Colonic mucosa (tissue), 4 donors: Measurements from ENCODE around the gene ARHGAP26. TPM values are rescaled to one million over a fixed set of nuclear protein-coding genes. Genes with fewer than 3 reads are reported as not detected.

Source experiments
- DNase-seq: peaks from one replicate; pipeline ENCODE4 v3.0.0-alpha.2; 2020
- H3K27ac ChIP-seq: fragments of 200-600 bp; one replicate; pipeline ENCODE4 v1.8.0; 2021
- H3K27me3 ChIP-seq: fragments of 200-600 bp; one replicate; pipeline ENCODE4 v1.8.0; 2021
- H3K36me3 ChIP-seq: fragments of 200-600 bp; one replicate; pipeline ENCODE4 v1.8.0; 2021
- H3K4me1 ChIP-seq: fragments of 200-600 bp; one replicate; pipeline ENCODE4 v1.8.0; 2021; ENCODE audit warnings: mild to moderate bottlenecking
- H3K4me3 ChIP-seq: fragments of 200-600 bp; one replicate; pipeline ENCODE4 v1.8.0; 2021
- H3K9ac ChIP-seq, 2 donors: one replicate each; pipeline ENCODE4 v1.7.0; 2013; ENCODE audit warnings: control low read depth in 2 of 2, low read depth in 2 of 2, low read length in 2 of 2
- H3K9me3 ChIP-seq: fragments of 200-600 bp; one replicate; pipeline ENCODE4 v1.8.0; 2021
- CTCF ChIP-seq: fragments of 200-600 bp; IDR thresholded peaks from one replicate; pipeline ENCODE4 v1.8.0; 2022; ENCODE audit warnings: antibody characterized with exemption, mild to moderate bottlenecking
- intact Hi-C: fragments of 100-400 bp; cut with DNase I; formaldehyde crosslinking; loops from one replicate; pipeline ENCODE4 v1.14.1; 2022
- total RNA-seq, 2 donors: library from RNA; stranded (reverse); fragmentation: NEBNext Ultra II Directional in 1 of 2; extraction: Animal tissue kit (Norgen Biotek cat#: 25700) in 1 of 2; gene quantifications; one replicate each; pipeline ENCODE4 v1.2.1, GENCODE V29; 2021
- donor health status: healthy.
- donor health status: DM: no; HTN: no; CAD: no.
- donor health status: DM: no; HTN: no; CAD: no.

The ARHGAP26 gene
- total RNA-seq, 2 donors from 2014 or later: 59.1 to 74.0 TPM

GRCh38 chr5:143059355-143059754 lies 289.2 kb downstream of the ARHGAP26 start:
- TF ChIP-seq CTCF: no peak
- intact Hi-C loops: no loop called here
- Histone ChIP-seq H3K36me3 (no peaks in the 10 kb centered on the region), H3K27me3 (no peaks in the 10 kb centered on the region), H3K27ac (no peak overlapping the region), H3K9ac (no peak overlapping the region), H3K4me1 (no peaks in the 10 kb centered on the region), H3K4me3 (no peak overlapping the region), H3K9me3 (no peaks in the 10 kb centered on the region)
- no peak for DNase-seq

DNA sequence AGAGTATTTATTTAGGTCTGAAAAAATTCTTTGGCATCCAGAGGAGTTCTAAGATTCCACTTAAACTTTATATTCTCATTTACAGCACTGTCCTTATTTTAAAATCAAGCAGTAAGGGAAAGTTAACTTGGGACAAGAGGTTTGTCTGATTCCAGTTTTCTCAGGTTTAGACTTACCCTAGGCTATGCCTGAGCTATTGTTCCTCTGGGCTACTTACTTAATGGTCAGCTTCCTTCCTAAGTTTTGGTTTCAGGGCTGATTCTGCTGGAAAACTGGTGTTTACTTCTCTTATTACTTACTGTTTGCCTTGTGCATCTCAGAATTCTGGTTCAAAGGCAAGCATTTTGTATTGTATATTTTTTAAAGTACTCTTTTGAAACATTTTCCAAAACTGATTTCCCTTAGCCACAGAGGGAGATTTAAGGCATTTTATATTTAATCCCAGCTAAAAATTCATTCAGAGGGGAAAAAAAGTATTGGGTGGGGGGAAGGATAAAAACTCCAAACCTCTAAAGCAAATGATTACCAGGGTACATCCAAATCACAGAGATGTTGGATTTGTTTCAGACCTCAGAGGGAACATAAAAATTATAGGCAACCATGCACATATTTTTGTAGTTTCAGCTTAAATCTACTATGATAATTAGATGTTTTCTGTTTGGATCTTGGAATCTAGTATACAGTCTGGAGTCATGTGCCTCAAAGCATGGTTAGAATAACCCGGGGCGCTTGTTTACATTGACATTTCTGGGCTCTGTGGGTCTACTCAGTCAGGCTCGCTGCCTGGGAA lies 290.0 kb downstream of the ARHGAP26 start:
- H3K9me3 ChIP-seq: no peaks in the 10 kb centered on the region

GRCh38 chr5:143061161-143061945 lies 291.2 kb downstream of the ARHGAP26 start:
- Histone ChIP-seq H3K27me3 (no peaks in the 10 kb centered on the region), H3K4me3 (no peak overlapping the region), H3K9me3 (no peaks in the 10 kb centered on the region), H3K9ac (no peak overlapping the region), H3K27ac (no peak overlapping the region), H3K36me3 (no peaks in the 10 kb centered on the region), H3K4me1 (no peaks in the 10 kb centered on the region)
- no peak for DNase-seq
- no peak for TF ChIP-seq CTCF
- intact Hi-C loops: no loop called here

More for the DNA sequence above, 290.0 kb downstream of the ARHGAP26 start:
- H3K27ac ChIP-seq: no peak overlapping the region
- no peak for TF ChIP-seq CTCF
- H3K9ac ChIP-seq: no peak overlapping the region
- H3K36me3 ChIP-seq: no peaks in the 10 kb centered on the region
- no peaks in the 10 kb centered on the region for H3K4me1 ChIP-seq
- H3K27me3 ChIP-seq: no peaks in the 10 kb centered on the region
- no peak for DNase-seq
- intact Hi-C loops: no loop called here
- H3K4me3 ChIP-seq: no peak overlapping the region

DNA sequence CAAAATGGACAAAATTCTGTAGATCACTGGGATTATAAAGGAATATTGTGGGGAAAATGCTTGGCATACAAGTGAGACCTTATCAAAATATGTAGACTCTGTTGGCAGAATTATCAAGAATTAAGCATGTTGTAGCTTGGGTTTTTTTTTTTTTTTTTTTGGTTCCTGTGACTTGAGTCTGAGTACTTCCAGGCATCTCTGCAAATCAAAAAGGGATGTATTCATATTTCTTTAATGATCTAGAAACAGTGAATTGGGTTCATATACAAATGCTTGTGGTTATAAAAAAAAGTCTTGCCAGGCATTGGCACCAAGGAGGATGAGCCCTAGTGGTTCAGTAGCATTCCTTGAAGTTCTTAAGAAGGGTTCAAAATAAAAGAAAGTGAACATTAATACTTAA lies 292.2 kb downstream of the ARHGAP26 start:
- DNase-seq: no peak
- Histone ChIP-seq H3K27ac (no peak overlapping the region), H3K9ac (no peak overlapping the region), H3K4me1 (no peaks in the 10 kb centered on the region), H3K9me3 (no peaks in the 10 kb centered on the region), H3K4me3 (no peak overlapping the region), H3K27me3 (no peaks in the 10 kb centered on the region), H3K36me3 (no peaks in the 10 kb centered on the region)
- intact Hi-C loops: no loop called here
- no peak for TF ChIP-seq CTCF

DNA sequence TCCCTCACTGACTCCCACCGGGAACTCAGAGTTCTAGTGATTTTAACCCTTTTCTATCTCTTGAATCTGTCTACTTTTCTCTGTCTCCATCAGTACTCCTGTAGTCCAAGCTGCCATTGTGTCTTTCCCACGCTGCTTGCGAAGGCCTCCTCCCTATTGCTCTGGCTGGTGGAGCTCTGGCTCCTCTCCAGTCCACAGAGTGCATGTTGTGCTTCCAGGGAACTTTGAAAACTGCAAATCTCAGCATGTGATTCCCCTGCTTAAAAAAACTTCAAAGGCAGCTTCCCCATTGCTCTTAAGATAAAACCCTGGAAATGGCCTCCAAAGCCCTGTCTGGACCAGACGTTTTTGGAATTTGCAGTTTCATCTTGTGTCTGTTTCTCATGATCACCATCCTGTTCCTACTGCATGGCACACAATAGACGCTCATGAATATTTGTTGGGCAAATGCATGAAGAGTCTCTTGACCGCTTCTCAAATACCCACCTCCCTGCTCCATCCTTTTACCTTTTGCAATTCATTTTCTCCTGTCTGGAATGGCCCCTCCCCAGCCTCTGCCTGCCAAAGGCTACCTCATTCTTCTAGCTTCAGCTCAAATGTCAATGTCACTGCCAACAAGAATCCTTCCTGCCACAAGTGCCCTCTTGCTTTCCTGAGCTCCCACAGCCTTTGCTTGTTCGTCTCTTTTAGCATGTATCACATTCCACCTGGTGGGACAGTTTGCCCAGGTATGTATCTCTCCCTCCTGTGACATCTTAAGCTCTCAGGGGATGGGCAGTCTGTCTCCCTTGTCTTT lies 293.2 kb downstream of the ARHGAP26 start:
- TF ChIP-seq CTCF: no peak
- Histone ChIP-seq H3K4me1 (no peaks in the 10 kb centered on the region), H3K36me3 (no peaks in the 10 kb centered on the region), H3K9ac (no peak overlapping the region), H3K9me3 (no peaks in the 10 kb centered on the region), H3K27ac (peak overlapping the region; percentile 29), H3K4me3 (no peak overlapping the region), H3K27me3 (no peaks in the 10 kb centered on the region)
- no peak for DNase-seq
- intact Hi-C loops: no loop called here
